ENCODE data around the gene SLC25A17. TPM values are rescaled to one million over a fixed set of nuclear protein-coding genes. Genes with fewer than 3 reads are reported as not detected.

Gene SLC25A17
- total RNA-seq, 6 experiments from 2014 or later = 23.5 to 25.5 (median 24.6) TPM

DNA sequence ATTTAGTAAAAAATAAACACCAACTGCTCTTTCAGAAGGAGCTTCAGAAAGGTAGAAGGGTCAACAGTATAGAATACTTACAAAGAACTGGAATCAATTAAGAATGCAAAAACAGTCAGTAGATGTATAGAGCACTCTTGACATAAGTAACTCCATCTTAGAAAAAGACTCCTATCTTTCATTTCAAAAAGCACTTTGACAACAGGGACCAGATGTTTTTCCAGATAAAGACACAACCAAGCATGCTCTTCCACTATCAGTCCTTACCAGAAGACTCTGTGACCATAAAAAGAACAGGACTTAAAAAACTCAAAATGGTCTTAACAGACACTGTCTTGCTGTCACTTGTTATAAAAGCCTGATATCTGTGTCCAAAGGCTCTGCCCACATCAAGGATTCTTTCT, 5.2 kb downstream of the SLC25A17 start:
- no peak overlapping the region for H3K27ac Mint-ChIP-seq
- H3K27me3 Mint-ChIP-seq (ENCODE audit: insufficient read depth) = 0 out of 2 replicates have a peak, but pooled peaks cover 3% of the 10 kb centered on the region
- DNase-seq = no peak
- TF ChIP-seq, protein P1, sequence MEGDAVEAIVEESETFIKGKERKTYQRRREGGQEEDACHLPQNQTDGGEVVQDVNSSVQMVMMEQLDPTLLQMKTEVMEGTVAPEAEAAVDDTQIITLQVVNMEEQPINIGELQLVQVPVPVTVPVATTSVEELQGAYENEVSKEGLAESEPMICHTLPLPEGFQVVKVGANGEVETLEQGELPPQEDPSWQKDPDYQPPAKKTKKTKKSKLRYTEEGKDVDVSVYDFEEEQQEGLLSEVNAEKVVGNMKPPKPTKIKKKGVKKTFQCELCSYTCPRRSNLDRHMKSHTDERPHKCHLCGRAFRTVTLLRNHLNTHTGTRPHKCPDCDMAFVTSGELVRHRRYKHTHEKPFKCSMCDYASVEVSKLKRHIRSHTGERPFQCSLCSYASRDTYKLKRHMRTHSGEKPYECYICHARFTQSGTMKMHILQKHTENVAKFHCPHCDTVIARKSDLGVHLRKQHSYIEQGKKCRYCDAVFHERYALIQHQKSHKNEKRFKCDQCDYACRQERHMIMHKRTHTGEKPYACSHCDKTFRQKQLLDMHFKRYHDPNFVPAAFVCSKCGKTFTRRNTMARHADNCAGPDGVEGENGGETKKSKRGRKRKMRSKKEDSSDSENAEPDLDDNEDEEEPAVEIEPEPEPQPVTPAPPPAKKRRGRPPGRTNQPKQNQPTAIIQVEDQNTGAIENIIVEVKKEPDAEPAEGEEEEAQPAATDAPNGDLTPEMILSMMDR (IDR thresholded peaks at IDR 0.05) = no peak
- H3K36me3 Mint-ChIP-seq (ENCODE audit: low read depth) = peaks cover 23% of the 10 kb centered on the region
- H3K9me3 Mint-ChIP-seq = no peaks in the 10 kb centered on the region
- H3K4me3 Mint-ChIP-seq = no peak overlapping the region
- peaks cover 33% of the 10 kb centered on the region for H3K4me1 Mint-ChIP-seq (ENCODE audit: low read depth)

- Mint-ChIP-seq H3K36me3 (ENCODE audit: low read depth) (peaks cover 15% of the 10 kb centered on the region), H3K4me1 (ENCODE audit: low read depth) (peaks cover 30% of the 10 kb centered on the region), H3K27ac (peak overlapping the region; percentile 78), H3K4me3 (peak overlapping the region; percentile 67; the same call in 1 of the 2 replicates), H3K9me3 (no peaks in the 10 kb centered on the region), H3K27me3 (ENCODE audit: insufficient read depth) (no peaks in the 10 kb centered on the region)
- TF ChIP-seq, protein P1 (IDR thresholded peaks at IDR 0.05) = no peak
- no peak for DNase-seq
Observed at GRCh38 chr22:40808018-40808841, 10.9 kb downstream of the SLC25A17 start.

GRCh38 chr22:40806711-40807110, 12.4 kb downstream of the SLC25A17 start:
- Mint-ChIP-seq H3K9me3 (no peaks in the 10 kb centered on the region), H3K27me3 (ENCODE audit: insufficient read depth) (no peaks in the 10 kb centered on the region), H3K4me3 (no peak overlapping the region), H3K4me1 (ENCODE audit: low read depth) (peaks cover 22% of the 10 kb centered on the region), H3K36me3 (ENCODE audit: low read depth) (peaks cover 9% of the 10 kb centered on the region), H3K27ac (no peak overlapping the region)
- no peak for DNase-seq
- TF ChIP-seq, protein P1 (IDR thresholded peaks at IDR 0.05) = no peak

GRCh38 chr22:40805699-40806203, 13.4 kb downstream of the SLC25A17 start:
- no peak for DNase-seq
- Mint-ChIP-seq H3K9me3 (no peaks in the 10 kb centered on the region), H3K27me3 (ENCODE audit: insufficient read depth) (no peaks in the 10 kb centered on the region), H3K4me3 (no peak overlapping the region), H3K27ac (no peak overlapping the region), H3K36me3 (ENCODE audit: low read depth) (peaks cover 9% of the 10 kb centered on the region), H3K4me1 (ENCODE audit: low read depth) (peaks cover 22% of the 10 kb centered on the region)
- TF ChIP-seq, protein P1 (IDR thresholded peaks at IDR 0.05) = no peak

DNA sequence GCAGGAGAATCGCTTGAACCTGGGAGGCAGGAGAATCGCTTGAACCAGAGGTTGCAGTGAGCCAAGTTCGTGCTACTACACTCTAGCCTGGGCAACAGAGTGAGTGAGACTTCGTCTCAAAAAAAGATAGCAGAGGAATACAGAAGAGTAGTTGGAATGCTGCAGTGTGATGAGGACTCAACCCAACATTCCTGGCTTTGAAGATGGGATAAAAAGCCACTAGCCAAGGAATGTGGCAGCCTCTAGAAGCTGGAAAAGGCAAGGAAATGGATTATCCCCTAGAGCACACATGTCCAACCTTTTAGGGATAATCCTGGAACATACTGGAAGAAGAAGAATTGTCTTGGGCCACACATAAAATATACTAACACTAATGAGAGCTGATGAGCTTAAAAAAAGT, 13.9 kb downstream of the SLC25A17 start:
- TF ChIP-seq, protein P1 (IDR thresholded peaks at IDR 0.05) = no peak
- Mint-ChIP-seq H3K4me3 (no peak overlapping the region), H3K9me3 (no peaks in the 10 kb centered on the region), H3K27me3 (ENCODE audit: insufficient read depth) (no peaks in the 10 kb centered on the region), H3K4me1 (ENCODE audit: low read depth) (peaks cover 22% of the 10 kb centered on the region), H3K36me3 (ENCODE audit: low read depth) (peaks cover 9% of the 10 kb centered on the region), H3K27ac (no peak overlapping the region)
- no peak for DNase-seq
